ENCODE measurements around the gene RNF113A. TPM values are rescaled to one million over a fixed set of nuclear protein-coding genes. Genes with fewer than 3 reads are reported as not detected.
"Not testable (repeated sequence)": the region's sequence is repeated elsewhere in the genome, so short reads cannot be mapped to it uniquely, and the experiment has no call there.

RNF113A gene
- total RNA-seq, 4 donors from 2014 or later = 13.9 to 22.2 (median 18.6) TPM

GRCh38 chrX:119826399-119826959, 45.1 kb downstream of the RNF113A start:
- H3K27ac ChIP-seq = peak overlapping the region; percentile 34
- no peaks in the 10 kb centered on the region for H3K4me1 ChIP-seq
- no peak overlapping the region for H3K4me3 ChIP-seq
- no peaks in the 10 kb centered on the region for H3K27me3 ChIP-seq
- no peaks in the 10 kb centered on the region for H3K9me3 ChIP-seq
- H3K36me3 ChIP-seq = peaks cover 8% of the 10 kb centered on the region
- no peak for DNase-seq (ENCODE audit: low spot score in 2 of 2)
- WGBS = 68% methylated on average over 7 of the region's 7 CpGs
- TF ChIP-seq POLR2AphosphoS5 (IDR thresholded peaks at IDR 0.05) (peak in 1 of 3 donors; percentile 19), POLR2A (IDR thresholded peaks at IDR 0.05) (no peak)

GRCh38 chrX:119824221-119824620, 47.3 kb downstream of the RNF113A start:
- not testable (repeated sequence) for H3K4me3 ChIP-seq; H3K27me3 ChIP-seq; H3K27ac ChIP-seq; H3K4me1 ChIP-seq; H3K9me3 ChIP-seq; H3K36me3 ChIP-seq; DNase-seq (ENCODE audit: low spot score in 2 of 2)
- 55% methylated on average over 2 of the region's 5 CpGs for WGBS

GRCh38 chrX:119821703-119822102, 49.8 kb downstream of the RNF113A start:
- not testable (repeated sequence) for H3K4me3 ChIP-seq; DNase-seq (ENCODE audit: low spot score in 2 of 2); H3K4me1 ChIP-seq; H3K9me3 ChIP-seq; H3K27ac ChIP-seq; H3K36me3 ChIP-seq; H3K27me3 ChIP-seq
- 60% methylated on average over 3 of the region's 3 CpGs for WGBS

Other genes starting within 250 kb of the RNF113A start
- gene SEPTIN6, start 178.6 kb downstream of the RNF113A start, total RNA-seq = 10 to 100 TPM; 10.1 to 14.1 (median 10.9) TPM
- gene SOWAHD, start 113.1 kb downstream of the RNF113A start, total RNA-seq = under 1 TPM in 1 of 4 donors, not detected in 3; 0.64 TPM
- 1,000 to 10,000 TPM; 1,738 to 4,612 (median 3,853) TPM for gene RPL39, start 80.1 kb downstream of the RNF113A start, total RNA-seq
- gene UPF3B, start 18.8 kb downstream of the RNF113A start, total RNA-seq = 1 to 10 TPM; 2.7 to 6.6 (median 5.5) TPM
- 10 to 100 TPM; 28.7 to 52.9 (median 48.0) TPM for gene NDUFA1, start 99 bp upstream of the RNF113A start, total RNA-seq
- gene AKAP14, start 24.2 kb upstream of the RNF113A start, total RNA-seq = not detected
- 10 to 100 TPM in 1 of 4 donors, 1 to 10 TPM in 3; 4.0 to 11.7 (median 6.5) TPM for gene NKAP, start 72.0 kb upstream of the RNF113A start, total RNA-seq
- not detected for gene RHOXF2B, start 206.0 kb upstream of the RNF113A start, total RNA-seq
- 1 to 10 TPM in 2 of 4 donors, not detected in 2; 2.1 to 3.6 TPM for gene RHOXF1, start 244.2 kb upstream of the RNF113A start, total RNA-seq